T-cell (primary cell): Measurements from ENCODE around the gene CC2D1B. TPM values are rescaled to one million over a fixed set of nuclear protein-coding genes. Genes with fewer than 3 reads are reported as not detected.

ENCODE experiments used
- ATAC-seq, 4 experiments: fragments of 200-7000 bp in 3 of 4; fragments of 150-1000 bp in 1 of 4; cut with Tn5 transposase; replicated peaks in 1 of 4; 1 replicate in 3 of 4; 2 replicates in 1 of 4; pipeline ENCODE4 v1.10.0; 2021; ENCODE audit warnings: moderate library complexity in 3 of 4, mild to moderate bottlenecking in 2 of 4, moderate number of reproducible peaks in 1 of 4
- CTCF ChIA-PET, 2 donors: fragments of 300-600 bp; sonication (Branson Sonifier 250); formaldehyde crosslinking; loops; one replicate each; lab custom pipeline; 2022; ENCODE audit warnings: antibody characterized with exemption in 2 of 2; lab: Charles Lee
- POLR2A ChIA-PET, 2 donors: fragments of 300-600 bp; sonication (Branson Sonifier 250); formaldehyde crosslinking; loops; one replicate each; lab custom pipeline; 2022; ENCODE audit warnings: antibody characterized with exemption in 2 of 2; lab: Charles Lee
- DNase-seq, 35 experiments: peaks; one replicate each; pipeline versions ENCODE4 v3.0.0 to v3.0.0-alpha.2; 2013 to 2023
- H3K27ac ChIP-seq: one replicate; pipeline ENCODE4 v1.5.1; 2013; ENCODE audit warnings: low read length
- H3K27me3 ChIP-seq, 2 experiments: replicated peaks in 1 of 2; 1 replicate in 1 of 2; 2 replicates in 1 of 2; pipeline versions ENCODE4 v1.6.1 to v1.7.0; 2013; ENCODE audit warnings: low read length in 1 of 2, mixed read lengths in 1 of 2; ENCODE audit not compliant: control insufficient read depth in 2 of 2, insufficient read depth in 2 of 2; ENCODE audit errors: extremely low read depth in 1 of 2
- H3K36me3 ChIP-seq, 2 donors: 1 replicate in 1 of 2; 2 replicates in 1 of 2; pipeline versions ENCODE4 v1.6.1 to v1.7.0; 2013; ENCODE audit warnings: low read length in 1 of 2; ENCODE audit not compliant: control insufficient read depth in 2 of 2, insufficient read depth in 1 of 2; ENCODE audit errors: extremely low read depth in 1 of 2
- H3K4me1 ChIP-seq, 2 experiments: 1 replicate in 1 of 2; 2 replicates in 1 of 2; pipeline versions ENCODE4 v1.6.1 to v1.7.0; 2013; ENCODE audit warnings: low read length in 2 of 2, mixed read lengths in 1 of 2; ENCODE audit not compliant: insufficient read depth in 2 of 2, control insufficient read depth in 1 of 2; ENCODE audit errors: extremely low read depth in 1 of 2
- H3K4me3 ChIP-seq, 2 donors: 1 replicate in 1 of 2; 2 replicates in 1 of 2; pipeline versions ENCODE4 v1.5.1 to v1.7.0; 2013; ENCODE audit warnings: mild to moderate bottlenecking in 2 of 2, low read length in 1 of 2, moderate library complexity in 1 of 2; ENCODE audit not compliant: control insufficient read depth in 1 of 2; ENCODE audit errors: extremely low read depth in 1 of 2
- H3K9me3 ChIP-seq: 2 replicates; pipeline ENCODE4 v1.7.0; 2013
- H3K27ac Mint-ChIP-seq, 2 donors: one replicate each; pipeline ENCODE4 v1.8.0; 2020 to 2021; ENCODE audit warnings: mild to moderate bottlenecking in 2 of 2, mixed read lengths in 2 of 2
- H3K27me3 Mint-ChIP-seq, 2 donors: one replicate each; pipeline ENCODE4 v1.8.0; 2021 to 2022; ENCODE audit warnings: mixed read lengths in 2 of 2
- H3K36me3 Mint-ChIP-seq: one replicate; pipeline ENCODE4 v1.8.0; 2021; ENCODE audit warnings: mixed read lengths
- H3K4me1 Mint-ChIP-seq, 3 donors: one replicate each; pipeline ENCODE4 v1.8.0; 2020 to 2022; ENCODE audit warnings: mixed read lengths in 3 of 3, mild to moderate bottlenecking in 1 of 3
- H3K4me3 Mint-ChIP-seq, 3 donors: one replicate each; pipeline ENCODE4 v1.8.0; 2020 to 2022; ENCODE audit warnings: mild to moderate bottlenecking in 3 of 3, mixed read lengths in 3 of 3, moderate library complexity in 3 of 3
- H3K9me3 Mint-ChIP-seq, 3 donors: one replicate each; pipeline ENCODE4 v1.8.0; 2020 to 2022; ENCODE audit warnings: mixed read lengths in 3 of 3
- WGBS: methylation state at CpG from one replicate; pipeline ENCODE4 v1.1.5; 2013; ENCODE audit warnings: missing lambda C conversion rate; ENCODE audit not compliant: insufficient coverage; 5-methylcytosine and 5-hydroxymethylcytosine counted together
- total RNA-seq, 35 experiments: library from RNA in 6 of 35; stranded (reverse) in 6 of 35; fragments of 120-200 nt in 1 of 35; gene quantifications; one replicate each; pipeline versions ENCODE4 v1.2.1 to v1.2.4 and lab custom pipeline; 2013 to 2026

The CC2D1B gene
- total RNA-seq, 5 donors from 2014 or later (not counting 1 experiment from before 2014, with no cell fraction given), result 59.7 to 87.3 (median 83.6) TPM

DNA sequence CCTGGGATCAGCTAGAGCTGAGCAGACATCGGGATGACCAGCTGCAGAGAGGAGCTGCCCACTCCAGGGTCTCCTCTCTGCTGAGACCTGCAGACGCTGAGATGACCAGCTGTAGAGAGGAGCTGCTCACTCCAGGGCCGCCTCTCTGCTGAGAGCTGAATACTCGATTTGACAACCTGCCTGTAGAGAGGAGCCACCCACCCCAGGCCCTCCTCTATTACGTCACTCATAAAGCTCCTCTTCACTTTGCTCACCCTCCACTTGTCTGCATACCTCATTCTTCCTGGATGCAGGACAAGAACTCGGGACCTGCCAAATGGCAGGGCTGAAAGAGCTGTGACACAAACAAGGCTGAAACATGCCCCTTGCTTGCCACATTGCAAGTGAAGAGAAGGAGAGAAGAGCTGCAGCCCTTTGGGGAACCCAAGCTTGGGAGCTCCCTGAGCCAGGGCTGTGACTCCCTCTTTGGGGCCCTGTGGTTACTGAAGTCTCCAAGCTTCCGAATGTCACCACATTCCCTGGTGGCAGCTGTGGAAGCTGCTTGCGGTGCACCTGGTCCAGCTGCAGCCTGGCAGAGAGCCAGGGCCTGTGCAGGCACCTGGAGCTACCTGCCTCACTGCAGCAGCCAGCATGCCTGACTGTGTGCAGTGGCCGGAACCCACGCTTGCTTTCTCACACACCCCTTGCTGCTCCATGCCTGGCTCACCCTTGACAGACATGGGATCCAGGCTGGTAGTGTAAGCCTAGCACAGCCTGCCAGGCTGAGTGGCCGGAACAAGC is 59.6 kb downstream of the CC2D1B start:
- H3K27ac ChIP-seq, result no peak overlapping the region
- Mint-ChIP-seq H3K27me3 (no peaks in the 10 kb centered on the region), H3K4me1 (no peaks in the 10 kb centered on the region), H3K36me3 (peaks cover 23% of the 10 kb centered on the region), H3K4me3 (no peak overlapping the region), H3K27ac (no peak overlapping the region), H3K9me3 (no peaks in the 10 kb centered on the region)
- CTCF ChIA-PET, result no interaction called here
- no peak for ATAC-seq
- DNase-seq, result no peak
- H3K36me3 ChIP-seq, result no peaks in the 10 kb centered on the region
- no peaks in the 10 kb centered on the region for H3K4me1 ChIP-seq
- no peak overlapping the region for H3K4me3 ChIP-seq
- H3K27me3 ChIP-seq, result no peaks in the 10 kb centered on the region
- POLR2A ChIA-PET, result no interaction called here
- 81% methylated on average over 9 of the region's 11 CpGs for WGBS
- no peaks in the 10 kb centered on the region for H3K9me3 ChIP-seq

DNA sequence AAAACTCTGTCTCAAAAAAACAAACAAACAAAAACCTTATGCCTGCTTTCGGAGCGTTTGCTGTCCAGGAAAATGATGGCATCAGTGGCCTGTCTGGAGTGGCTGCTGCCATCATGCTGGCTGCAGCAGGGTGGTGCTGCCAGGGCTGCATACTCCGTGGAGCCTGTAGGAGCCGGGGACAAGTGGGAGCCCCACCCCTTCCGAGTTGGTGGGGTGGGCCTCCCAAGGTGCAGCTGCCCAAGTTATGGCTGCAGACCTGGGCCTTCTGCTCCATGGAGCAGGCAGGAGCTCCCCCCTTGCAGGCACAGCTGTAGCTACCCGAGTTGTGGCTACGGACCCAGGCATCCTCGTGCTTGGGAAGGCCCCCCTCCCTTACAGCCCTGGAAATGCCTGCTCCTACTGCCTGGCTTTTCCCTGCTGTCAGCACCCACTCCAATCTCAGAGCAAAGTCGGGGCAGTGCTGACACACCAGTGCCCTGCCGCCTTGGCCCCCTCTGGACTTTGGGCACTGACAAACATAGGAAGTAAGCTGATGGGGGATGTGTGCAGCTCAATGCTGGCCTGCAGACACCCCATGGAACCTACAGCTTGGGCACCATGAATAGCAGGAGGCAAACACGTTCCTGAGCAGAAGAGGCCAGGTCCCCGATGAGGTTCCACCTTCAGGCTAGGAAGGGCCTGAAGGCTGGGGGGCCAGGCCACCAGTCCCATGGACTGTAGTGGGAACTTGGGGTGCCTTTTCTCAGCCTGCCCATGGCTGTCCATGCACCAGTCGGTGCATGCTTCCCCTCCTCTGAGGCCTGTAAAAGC is 60.4 kb downstream of the CC2D1B start:
- Mint-ChIP-seq H3K4me3 (no peak overlapping the region), H3K27me3 (no peaks in the 10 kb centered on the region), H3K4me1 (no peaks in the 10 kb centered on the region), H3K27ac (no peak overlapping the region), H3K9me3 (no peaks in the 10 kb centered on the region), H3K36me3 (peaks cover 24% of the 10 kb centered on the region)
- H3K9me3 ChIP-seq, result no peaks in the 10 kb centered on the region
- no peaks in the 10 kb centered on the region for H3K4me1 ChIP-seq
- no peak for DNase-seq
- CTCF ChIA-PET, result no interaction called here
- POLR2A ChIA-PET, result no interaction called here
- no peak for ATAC-seq
- no peaks in the 10 kb centered on the region for H3K27me3 ChIP-seq
- WGBS, result 92% methylated on average over 13 of the region's 13 CpGs
- no peaks in the 10 kb centered on the region for H3K36me3 ChIP-seq
- no peak overlapping the region for H3K4me3 ChIP-seq
- no peak overlapping the region for H3K27ac ChIP-seq

Other genes starting within 250 kb of the CC2D1B start
- 1 to 10 TPM; 6.5 to 9.0 (median 8.7) TPM for gene ZFYVE9, start 224.1 kb downstream of the CC2D1B start, total RNA-seq
- gene ORC1, start 38.2 kb upstream of the CC2D1B start, total RNA-seq, result 1 to 10 TPM; 1.7 to 2.1 (median 2.0) TPM
- gene PRPF38A, start 38.4 kb upstream of the CC2D1B start, total RNA-seq, result 10 to 100 TPM; 58.6 to 66.1 (median 64.7) TPM
- 100 to 1,000 TPM; 109 to 143 (median 129) TPM for gene TUT4, start 186.9 kb upstream of the CC2D1B start, total RNA-seq
- 10 to 100 TPM; 13.4 to 28.1 (median 22.9) TPM for gene GPX7, start 236.2 kb upstream of the CC2D1B start, total RNA-seq